GM12864 (cell line): Measurements from ENCODE around the gene PTPRG.

Experiments used
- DNase-seq: peaks from one replicate; pipeline ENCODE4 v3.0.0-alpha.2; 2011; ENCODE audit warnings: low read depth
- H3K4me3 ChIP-seq: 2 replicates; pipeline ENCODE4 v1.5.1; 2011; ENCODE audit warnings: mild to moderate bottlenecking, low read depth, low read length, control low read depth
- CTCF ChIP-seq: IDR thresholded peaks from 2 replicates; pipeline ENCODE4 v1.5.1; 2011; ENCODE audit warnings: low read depth, mild to moderate bottlenecking, moderate library complexity, low read length, control low read depth, inconsistent platforms; ENCODE audit errors: missing control alignments

Gene PTPRG

GRCh38 chr3:61793056-61793455, 231.7 kb downstream of the PTPRG start:
- no peak for DNase-seq
- TF ChIP-seq CTCF: no peak

GRCh38 chr3:61793521-61793920, 232.2 kb downstream of the PTPRG start:
- H3K4me3 ChIP-seq: no peak overlapping the region
- no peak for TF ChIP-seq CTCF
- no peak for DNase-seq

More at GRCh38 chr3:61793056-61793455, 231.7 kb downstream of the PTPRG start:
- H3K4me3 ChIP-seq: no peak overlapping the region

- TF ChIP-seq CTCF: no peak
- no peak for DNase-seq
- no peak overlapping the region for H3K4me3 ChIP-seq
Observed at GRCh38 chr3:61794341-61794740, 233.0 kb downstream of the PTPRG start.

- no peak overlapping the region for H3K4me3 ChIP-seq
- TF ChIP-seq CTCF: no peak
- no peak for DNase-seq
Observed at GRCh38 chr3:61794961-61795360, 233.6 kb downstream of the PTPRG start.

GRCh38 chr3:61796088-61796680, 234.8 kb downstream of the PTPRG start:
- no peak for DNase-seq
- H3K4me3 ChIP-seq: no peak overlapping the region
- TF ChIP-seq CTCF: no peak

GRCh38 chr3:61796911-61797310, 235.5 kb downstream of the PTPRG start:
- DNase-seq: no peak
- H3K4me3 ChIP-seq: no peak overlapping the region
- TF ChIP-seq CTCF: no peak

- TF ChIP-seq CTCF: no peak
- no peak for DNase-seq
- H3K4me3 ChIP-seq: no peak overlapping the region
Observed at GRCh38 chr3:61802772-61803171, 241.4 kb downstream of the PTPRG start.
